NCI-H345 (cell line): ENCODE measurements around the gene CDH22.
A peak's percentile ranks its signal among the peaks of the same experiment; 100 is the strongest.

Source experiments
- DNase-seq: peaks from one replicate; lab custom pipeline; 2025; lab: John Stamatoyannopoulos, UW

CDH22 gene

GRCh38 chr20:46268131-46268614 lies 40.1 kb downstream of the CDH22 start:
- DNase-seq, result no peak

GRCh38 chr20:46267108-46268105 lies 40.9 kb downstream of the CDH22 start:
- peak; percentile 59 for DNase-seq

GRCh38 chr20:46265539-46265938 lies 42.8 kb downstream of the CDH22 start:
- DNase-seq, result no peak

- DNase-seq, result peak; percentile 62
Observed at GRCh38 chr20:46264391-46265266, 43.7 kb downstream of the CDH22 start.

GRCh38 chr20:46261456-46262253 lies 46.6 kb downstream of the CDH22 start:
- DNase-seq, result no peak

GRCh38 chr20:46260936-46261454 lies 47.3 kb downstream of the CDH22 start:
- DNase-seq, result no peak

- DNase-seq, result no peak
Observed at GRCh38 chr20:46260480-46260879, 47.8 kb downstream of the CDH22 start.

- no peak for DNase-seq
Observed at GRCh38 chr20:46259260-46259859, 48.9 kb downstream of the CDH22 start.

GRCh38 chr20:46257887-46258286 lies 50.4 kb downstream of the CDH22 start:
- no peak for DNase-seq

GRCh38 chr20:46256293-46256692 lies 52.0 kb downstream of the CDH22 start:
- no peak for DNase-seq

GRCh38 chr20:46255440-46256104 lies 52.7 kb downstream of the CDH22 start:
- peak; percentile 100 for DNase-seq

- DNase-seq, result peak; percentile 54
Observed at GRCh38 chr20:46253391-46253790, 54.9 kb downstream of the CDH22 start.

GRCh38 chr20:46252352-46253091 lies 55.8 kb downstream of the CDH22 start:
- DNase-seq, result peak; percentile 61

GRCh38 chr20:46251211-46251673 lies 57.1 kb downstream of the CDH22 start:
- DNase-seq, result no peak

GRCh38 chr20:46250772-46251171 lies 57.5 kb downstream of the CDH22 start:
- no peak for DNase-seq

GRCh38 chr20:46249671-46250070 lies 58.6 kb downstream of the CDH22 start:
- no peak for DNase-seq

- peak; percentile 79 for DNase-seq
Observed at GRCh38 chr20:46246559-46246958, 61.7 kb downstream of the CDH22 start.

GRCh38 chr20:46243707-46244628 lies 64.3 kb downstream of the CDH22 start:
- peak; percentile 33 for DNase-seq
